Cardiac muscle cell (in vitro differentiated cells and primary cell): ENCODE measurements around the gene PTP4A2. TPM values are rescaled to one million over a fixed set of nuclear protein-coding genes. Genes with fewer than 3 reads are reported as not detected.

Source experiments
- DNase-seq, 2 donors: peaks; one replicate each; pipeline versions ENCODE4 v3.0.0 to v3.0.0-alpha.2; 2010 to 2017; ENCODE audit warnings: low read depth in 1 of 2, low spot score in 1 of 2
- H3K27ac ChIP-seq: fragments of 200-600 bp; sonication (generic); 2 replicates; pipeline ENCODE4 v1.5.1; 2016
- H3K27me3 ChIP-seq: fragments of 200-600 bp; sonication (generic); 2 replicates; pipeline ENCODE4 v1.6.0; 2016; ENCODE audit warnings: control low read depth
- H3K36me3 ChIP-seq: fragments of 200-600 bp; sonication (generic); 2 replicates; pipeline ENCODE4 v1.5.1; 2016; ENCODE audit warnings: control low read depth
- H3K4me1 ChIP-seq: fragments of 200-600 bp; sonication (generic); 2 replicates; pipeline ENCODE4 v1.8.1; 2017; ENCODE audit warnings: low read depth, mild to moderate bottlenecking, mixed run types
- H3K4me3 ChIP-seq: fragments of 200-600 bp; sonication (generic); 2 replicates; pipeline ENCODE4 v1.5.1; 2016; ENCODE audit warnings: mild to moderate bottlenecking
- H3K9me3 ChIP-seq: fragments of 200-600 bp; sonication (generic); 2 replicates; pipeline ENCODE4 v1.5.1; 2017; ENCODE audit warnings: low read depth, mild to moderate bottlenecking, control low read depth
- polyA plus RNA-seq: library from polyadenylated mRNA; unstranded; fragments of >200 nt; fragmentation: Nextera tagmentation; extraction: Ambion mirVana; gene quantifications from 2 replicates; pipeline ENCODE4 v1.2.1, GENCODE V29; 2016
- total RNA-seq: library from RNA; depleted of rRNA; stranded (reverse); fragments of >200 nt; gene quantifications from 2 replicates; pipeline ENCODE4 v1.2.3, GENCODE V29; 2016
- TF ChIP-seq, protein P1 (sequence below): IDR thresholded peaks from 2 replicates; pipeline ENCODE4 v1.5.1; 2012; ENCODE audit warnings: low read depth, mild to moderate bottlenecking, low read length

PTP4A2 gene
- total and polyA plus RNA-seq, 2 experiments from 2014 or later: 161 to 285 TPM

DNA sequence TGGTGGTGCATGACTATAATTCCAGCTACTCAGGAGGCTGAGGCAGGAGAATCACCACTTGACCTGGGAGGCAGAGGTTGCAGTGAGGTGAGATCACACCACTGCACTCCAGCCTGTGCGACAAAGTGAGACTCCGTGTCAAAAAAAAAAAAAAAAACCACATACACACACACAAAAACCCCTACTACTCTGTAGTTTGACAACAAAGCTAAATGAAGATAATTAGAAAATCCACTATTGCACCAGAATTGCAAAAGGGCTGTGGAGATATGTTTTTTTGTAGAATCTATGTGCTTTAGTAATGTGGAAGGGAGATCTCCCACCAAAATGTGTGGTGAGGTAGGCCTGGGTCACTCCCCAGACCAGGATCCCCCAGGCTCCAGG lies 43.3 kb upstream of the PTP4A2 start:
- H3K36me3 ChIP-seq: no peaks in the 10 kb centered on the region
- no peak overlapping the region for H3K27ac ChIP-seq
- no peak overlapping the region for H3K4me3 ChIP-seq
- peaks cover 21% of the 10 kb centered on the region for H3K4me1 ChIP-seq
- H3K27me3 ChIP-seq: no peaks in the 10 kb centered on the region
- DNase-seq: no peak
- TF ChIP-seq, protein P1, sequence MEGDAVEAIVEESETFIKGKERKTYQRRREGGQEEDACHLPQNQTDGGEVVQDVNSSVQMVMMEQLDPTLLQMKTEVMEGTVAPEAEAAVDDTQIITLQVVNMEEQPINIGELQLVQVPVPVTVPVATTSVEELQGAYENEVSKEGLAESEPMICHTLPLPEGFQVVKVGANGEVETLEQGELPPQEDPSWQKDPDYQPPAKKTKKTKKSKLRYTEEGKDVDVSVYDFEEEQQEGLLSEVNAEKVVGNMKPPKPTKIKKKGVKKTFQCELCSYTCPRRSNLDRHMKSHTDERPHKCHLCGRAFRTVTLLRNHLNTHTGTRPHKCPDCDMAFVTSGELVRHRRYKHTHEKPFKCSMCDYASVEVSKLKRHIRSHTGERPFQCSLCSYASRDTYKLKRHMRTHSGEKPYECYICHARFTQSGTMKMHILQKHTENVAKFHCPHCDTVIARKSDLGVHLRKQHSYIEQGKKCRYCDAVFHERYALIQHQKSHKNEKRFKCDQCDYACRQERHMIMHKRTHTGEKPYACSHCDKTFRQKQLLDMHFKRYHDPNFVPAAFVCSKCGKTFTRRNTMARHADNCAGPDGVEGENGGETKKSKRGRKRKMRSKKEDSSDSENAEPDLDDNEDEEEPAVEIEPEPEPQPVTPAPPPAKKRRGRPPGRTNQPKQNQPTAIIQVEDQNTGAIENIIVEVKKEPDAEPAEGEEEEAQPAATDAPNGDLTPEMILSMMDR: no peak
- H3K9me3 ChIP-seq: no peaks in the 10 kb centered on the region

DNA sequence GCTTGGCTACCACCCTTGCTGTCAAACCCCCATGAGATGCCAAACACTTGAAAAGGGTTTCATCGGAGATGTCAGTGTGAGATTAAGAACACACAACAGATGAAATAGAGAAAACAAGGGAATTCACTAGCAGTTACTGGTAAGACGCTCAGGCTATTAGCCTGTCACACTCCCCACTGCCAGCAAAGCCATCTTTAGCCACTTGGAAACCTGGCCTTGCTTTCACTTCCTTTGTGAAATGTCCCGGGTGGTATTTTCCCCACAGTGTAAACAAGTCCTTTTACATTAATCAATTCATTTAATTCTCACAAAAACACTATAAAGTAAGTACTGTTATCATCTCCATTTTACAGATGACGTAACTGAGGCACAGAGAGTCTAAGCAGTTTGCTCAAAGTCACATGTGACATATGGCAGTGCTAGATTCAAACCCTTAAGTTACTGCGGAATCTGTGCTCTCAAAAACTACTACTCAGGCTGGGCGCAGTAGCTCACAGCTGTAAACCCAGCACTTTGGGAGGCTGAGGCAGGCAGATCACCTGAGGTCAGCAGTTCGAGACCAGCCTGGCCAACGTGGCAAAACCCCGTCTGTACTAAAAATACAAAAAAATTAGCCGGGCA lies 42.8 kb upstream of the PTP4A2 start:
- Histone ChIP-seq H3K4me1 (peaks cover 21% of the 10 kb centered on the region), H3K4me3 (no peak overlapping the region), H3K27me3 (no peaks in the 10 kb centered on the region), H3K27ac (no peak overlapping the region), H3K36me3 (no peaks in the 10 kb centered on the region), H3K9me3 (no peaks in the 10 kb centered on the region)
- DNase-seq: no peak
- TF ChIP-seq, protein P1: no peak

DNA sequence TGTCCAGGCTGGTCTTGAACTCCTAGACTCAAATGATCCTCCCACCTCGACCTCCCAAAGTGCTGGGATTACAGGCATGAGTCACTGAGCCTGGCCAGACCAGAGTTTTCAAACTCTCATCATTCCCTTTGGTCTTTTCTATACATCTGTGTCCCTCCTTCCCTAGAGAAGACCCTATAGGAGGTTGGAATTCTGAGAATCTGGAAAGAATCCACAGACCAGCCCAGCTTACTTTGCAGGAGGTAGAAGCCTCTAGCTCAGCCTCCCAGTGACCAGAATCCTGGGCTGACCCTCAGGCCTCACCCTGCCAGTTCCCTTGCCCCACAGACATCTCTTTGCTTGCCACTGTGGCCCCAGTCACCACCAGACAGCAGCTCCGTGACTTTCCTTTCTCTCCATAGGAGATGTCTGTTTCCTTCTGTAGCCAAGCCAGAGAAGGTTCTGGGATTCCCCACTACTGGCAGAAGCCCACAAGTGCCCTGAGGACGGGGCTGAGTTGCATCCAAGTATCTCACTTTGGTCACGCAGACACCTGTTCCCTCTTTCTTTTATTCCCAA lies 40.8 kb upstream of the PTP4A2 start:
- TF ChIP-seq, protein P1: no peak
- Histone ChIP-seq H3K4me1 (peaks cover 10% of the 10 kb centered on the region), H3K4me3 (no peak overlapping the region), H3K27me3 (no peaks in the 10 kb centered on the region), H3K27ac (no peak overlapping the region), H3K9me3 (no peaks in the 10 kb centered on the region), H3K36me3 (no peaks in the 10 kb centered on the region)
- DNase-seq: peak in 1 of 2 donors; percentile 19

DNA sequence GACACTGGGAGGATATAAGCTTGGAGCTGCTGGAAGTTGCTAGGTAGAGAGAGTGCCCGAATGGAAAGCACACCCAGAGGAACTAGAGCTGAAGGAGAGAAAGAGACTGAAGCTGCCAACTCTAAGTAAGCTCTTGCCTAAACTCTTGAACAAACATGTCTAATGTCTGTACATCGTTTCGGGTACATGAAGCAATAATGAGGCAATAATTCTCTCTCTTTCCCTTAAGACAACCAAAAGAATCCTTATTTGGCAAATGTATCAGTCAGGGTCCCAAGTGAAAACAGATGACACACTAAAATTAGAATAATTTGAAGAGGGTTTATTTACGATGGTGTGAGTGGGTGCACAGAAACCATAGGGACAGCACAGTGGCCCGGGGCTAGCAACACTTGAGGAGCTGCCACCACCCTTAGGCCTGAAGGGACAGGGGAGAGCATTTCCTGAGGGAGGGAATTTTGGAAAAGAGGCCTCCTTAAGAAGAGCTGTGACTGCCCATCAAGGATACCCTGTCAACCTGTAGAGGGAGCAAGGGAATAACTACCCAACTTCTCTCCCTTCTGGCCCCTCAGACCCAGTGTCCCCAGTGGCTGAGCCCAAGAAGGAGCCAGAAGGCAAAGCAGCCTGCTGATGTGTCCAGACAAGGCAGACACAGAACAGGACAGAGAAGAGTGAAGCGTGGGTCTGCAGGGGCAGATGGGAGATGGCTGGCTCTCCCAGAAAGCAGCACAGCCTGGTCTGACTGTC lies 39.4 kb upstream of the PTP4A2 start:
- TF ChIP-seq, protein P1: peak; percentile 49
- DNase-seq: peak; percentile 61 to 79
- Histone ChIP-seq H3K4me1 (peaks cover 10% of the 10 kb centered on the region), H3K4me3 (no peak overlapping the region), H3K27me3 (no peaks in the 10 kb centered on the region), H3K9me3 (no peaks in the 10 kb centered on the region), H3K27ac (no peak overlapping the region), H3K36me3 (no peaks in the 10 kb centered on the region)

DNA sequence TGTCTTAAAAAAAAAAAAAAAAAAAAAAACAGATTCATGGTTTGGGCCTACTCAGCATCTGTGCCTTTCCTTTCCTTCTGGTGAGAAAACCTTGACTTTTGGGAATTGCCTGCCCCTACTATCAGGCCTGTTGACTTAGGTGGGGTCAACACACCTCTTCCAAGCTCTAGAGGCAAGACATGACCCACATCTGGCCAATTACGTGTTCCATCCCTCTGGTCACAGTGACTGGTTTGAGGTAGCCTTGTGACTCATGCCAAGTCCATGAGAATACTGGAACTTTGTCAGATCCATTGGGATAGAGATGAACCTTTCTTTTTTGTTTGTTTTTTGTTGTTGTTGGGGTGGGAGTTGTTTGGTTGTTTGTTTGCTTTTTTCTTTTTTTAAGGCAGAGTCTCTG lies 38.2 kb upstream of the PTP4A2 start:
- Histone ChIP-seq H3K4me3 (no peak overlapping the region), H3K36me3 (no peaks in the 10 kb centered on the region), H3K27ac (no peak overlapping the region), H3K9me3 (no peaks in the 10 kb centered on the region), H3K27me3 (no peaks in the 10 kb centered on the region), H3K4me1 (peaks cover 14% of the 10 kb centered on the region)
- TF ChIP-seq, protein P1: no peak
- DNase-seq: no peak
